B cell (primary cell): Measurements from ENCODE around the gene CIAO2A. TPM values are rescaled to one million over a fixed set of nuclear protein-coding genes. Genes with fewer than 3 reads are reported as not detected.

Experiments
- ATAC-seq: fragments of 200-7000 bp; cut with Tn5 transposase; one replicate; pipeline ENCODE4 v1.10.0; 2021; ENCODE audit warnings: low read depth, mild to moderate bottlenecking, moderate number of reproducible peaks, moderate library complexity
- CTCF ChIA-PET: fragments of 350-600 bp; sonication (Branson Sonifier 250); formaldehyde crosslinking; loops from one replicate; lab custom pipeline; 2021; ENCODE audit warnings: antibody characterized with exemption, inconsistent platforms; lab: Charles Lee
- POLR2A ChIA-PET: fragments of 350-600 bp; sonication (Branson Sonifier 250); formaldehyde crosslinking; loops from one replicate; lab custom pipeline; 2021; ENCODE audit warnings: antibody characterized with exemption; lab: Charles Lee
- DNase-seq: peaks from one replicate; pipeline ENCODE4 v3.0.0; 2013
- H2AFZ ChIP-seq: 2 replicates; pipeline ENCODE4 v1.6.1; 2012; ENCODE audit warnings: mild to moderate bottlenecking, low read depth, low read length; ENCODE audit not compliant: insufficient read depth, poor library complexity, severe bottlenecking
- H3K27ac ChIP-seq, 2 donors: 1 replicate in 1 of 2; 2 replicates in 1 of 2; pipeline ENCODE4 v1.5.1; 2012 to 2013; ENCODE audit warnings: low read length in 2 of 2, mild to moderate bottlenecking in 2 of 2, moderate library complexity in 1 of 2
- H3K27me3 ChIP-seq, 4 experiments: fragments of 200-600 bp in 1 of 4; sonication (generic) in 1 of 4; replicated peaks in 1 of 4; 1 replicate in 2 of 4; 2 replicates in 2 of 4; pipeline versions ENCODE4 v1.6.1 to v1.7.0; 2013 to 2016; ENCODE audit warnings: low read length in 3 of 4, mild to moderate bottlenecking in 2 of 4, mixed read lengths in 1 of 4, moderate library complexity in 1 of 4; ENCODE audit not compliant: insufficient read depth in 4 of 4, control insufficient read depth in 3 of 4; ENCODE audit errors: control extremely low read depth in 1 of 4
- H3K36me3 ChIP-seq, 2 experiments: replicated peaks in 1 of 2; 1 replicate in 1 of 2; 2 replicates in 1 of 2; pipeline versions ENCODE4 v1.6.1 to v1.7.1; 2013; ENCODE audit warnings: low read length in 1 of 2; ENCODE audit not compliant: insufficient read depth in 2 of 2, control insufficient read depth in 1 of 2; ENCODE audit errors: control extremely low read depth in 1 of 2, extremely low read depth in 1 of 2
- H3K4me1 ChIP-seq, 2 donors: fragments of 200-600 bp in 1 of 2; sonication (generic) in 1 of 2; 1 replicate in 1 of 2; 2 replicates in 1 of 2; pipeline versions ENCODE4 v1.5.1 to v1.6.1; 2013 to 2017; ENCODE audit warnings: low read length in 2 of 2; ENCODE audit not compliant: control insufficient read depth in 2 of 2, insufficient read depth in 2 of 2
- H3K4me2 ChIP-seq: replicated peaks from 2 replicates; pipeline ENCODE3; 2012; ENCODE audit warnings: mild to moderate bottlenecking, low read depth, low read length; ENCODE audit not compliant: poor library complexity, severe bottlenecking
- H3K4me3 ChIP-seq, 5 experiments: fragments of 200-600 bp in 1 of 5; sonication (generic) in 1 of 5; 1 replicate in 3 of 5; 2 replicates in 2 of 5; pipeline versions ENCODE4 v1.5.1 to v1.7.0; 2011 to 2016; ENCODE audit warnings: low read length in 4 of 5, mild to moderate bottlenecking in 4 of 5, low read depth in 2 of 5, control low read depth in 1 of 5, moderate library complexity in 1 of 5; ENCODE audit not compliant: insufficient read depth in 1 of 5; ENCODE audit errors: control extremely low read depth in 1 of 5, extremely low read depth in 1 of 5
- H3K79me2 ChIP-seq: fragments of 200-600 bp; sonication (generic); one replicate; pipeline ENCODE4 v1.6.0; 2016; ENCODE audit warnings: low read length; ENCODE audit not compliant: control insufficient read depth, insufficient read depth
- H3K9ac ChIP-seq: fragments of 200-600 bp; sonication (generic); 2 replicates; pipeline ENCODE4 v1.6.1; 2017; ENCODE audit warnings: mild to moderate bottlenecking, low read length, moderate library complexity
- H3K9me3 ChIP-seq, 3 donors: one replicate each; pipeline versions ENCODE4 v1.6.1 to v1.7.1; 2013; ENCODE audit warnings: low read length in 2 of 3; ENCODE audit not compliant: control insufficient read depth in 2 of 3, insufficient read depth in 1 of 3; ENCODE audit errors: control extremely low read depth in 1 of 3
- H4K20me1 ChIP-seq: 2 replicates; pipeline ENCODE4 v1.6.0; 2012; ENCODE audit warnings: mild to moderate bottlenecking, low read length; ENCODE audit not compliant: insufficient read depth, control insufficient read depth, poor library complexity, severe bottlenecking
- H3K27ac Mint-ChIP-seq: one replicate; pipeline ENCODE4 v1.8.0; 2021; ENCODE audit warnings: mixed read lengths
- H3K27me3 Mint-ChIP-seq: one replicate; pipeline ENCODE4 v1.8.0; 2021; ENCODE audit warnings: mixed read lengths
- H3K4me1 Mint-ChIP-seq: one replicate; pipeline ENCODE4 v1.8.0; 2021; ENCODE audit warnings: mixed read lengths
- H3K4me3 Mint-ChIP-seq: one replicate; pipeline ENCODE4 v1.8.0; 2021; ENCODE audit warnings: mixed read lengths
- H3K9me3 Mint-ChIP-seq: one replicate; pipeline ENCODE4 v1.8.0; 2022; ENCODE audit warnings: mixed read lengths; ENCODE audit not compliant: insufficient read depth
- CTCF ChIP-seq: fragments of 200-600 bp; IDR thresholded peaks from one replicate; pipeline ENCODE4 v1.8.0; 2022; ENCODE audit warnings: antibody characterized with exemption, mild to moderate bottlenecking
- EZH2 ChIP-seq: IDR thresholded peaks from 2 replicates; pipeline ENCODE4 v1.6.1; 2012; ENCODE audit warnings: borderline replicate concordance, low read depth, mild to moderate bottlenecking, moderate library complexity, low read length; ENCODE audit not compliant: insufficient read depth, poor library complexity, severe bottlenecking
- WGBS: methylation state at CpG from one replicate; pipeline ENCODE4 v1.1.5; 2013; ENCODE audit warnings: missing lambda C conversion rate; ENCODE audit not compliant: insufficient coverage; 5-methylcytosine and 5-hydroxymethylcytosine counted together
- intact Hi-C: fragments of 100-400 bp; cut with micrococcal nuclease; formaldehyde crosslinking; loops from one replicate; pipeline ENCODE4 v1.10.0; 2022
- polyA plus RNA-seq: library from polyadenylated mRNA; depleted of rRNA; stranded (reverse); fragments of >200 nt; gene quantifications from 2 replicates; pipeline ENCODE4 v1.2.3, GENCODE V29; 2012
- total RNA-seq, 2 donors: library from RNA; stranded (reverse); fragments of 120-200 nt in 1 of 2; gene quantifications; 1 replicate in 1 of 2; 2 replicates in 1 of 2; pipeline versions ENCODE4 v1.2.3 to v1.2.4, GENCODE V29; 2013 to 2022

Gene CIAO2A
- total and polyA plus RNA-seq, 2 donors (not counting 1 experiment from before 2014, with no cell fraction given): 68.2 to 71.5 TPM

DNA sequence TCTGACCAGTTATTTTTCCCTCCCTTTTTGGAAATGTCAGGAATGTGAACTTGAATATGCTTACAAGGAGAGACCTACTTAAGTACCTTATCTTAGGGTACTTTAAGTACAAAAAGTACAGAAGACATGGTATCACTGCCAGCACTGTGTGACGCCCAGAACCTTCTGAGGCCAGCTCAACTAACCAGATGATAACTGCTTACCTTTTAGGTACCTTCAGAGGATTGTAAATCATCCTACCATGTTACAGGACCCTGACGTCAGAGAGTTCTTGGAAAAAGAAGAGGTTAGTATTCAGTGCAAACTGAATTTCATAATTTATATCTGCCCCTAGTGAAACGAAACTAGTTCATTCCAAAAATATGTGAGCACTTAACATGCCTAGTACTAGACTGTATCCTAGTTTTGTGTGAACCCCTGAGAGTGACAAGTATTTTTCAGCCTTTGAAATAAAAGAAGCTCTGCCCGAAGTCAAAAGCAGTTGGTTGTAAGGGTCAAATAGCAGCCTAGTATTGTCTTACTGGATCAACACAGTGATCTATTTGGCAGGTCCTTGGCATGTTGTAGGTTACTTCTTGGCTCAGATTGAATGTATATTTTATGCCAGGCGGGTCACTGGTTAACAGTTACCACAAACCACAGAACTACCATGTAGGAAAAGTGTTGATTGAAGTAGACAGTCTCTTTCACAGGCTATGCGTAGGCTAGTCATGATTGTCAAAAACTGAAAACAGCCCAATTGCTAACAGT is 34.1 kb upstream of the CIAO2A start:
- 96% methylated on average over 2 of the region's 6 CpGs for WGBS
- ChIA-PET CTCF (interaction anchor here (2.9 kb wide), 1 partner anchor 26 kb away, joined by 8 read pairs; no protein-coding TSS in a partner anchor), POLR2A (no interaction called here)
- no peak overlapping the region for H3K4me3 ChIP-seq
- H3K79me2 ChIP-seq: peaks cover 29% of the 10 kb centered on the region
- no peaks in the 10 kb centered on the region for H3K27me3 ChIP-seq
- ATAC-seq: no peak
- no peak for DNase-seq
- no peak overlapping the region for H2AFZ ChIP-seq
- no peaks in the 10 kb centered on the region for H3K4me1 ChIP-seq
- no peak overlapping the region for H3K4me2 ChIP-seq
- H3K36me3 ChIP-seq: peaks cover 24 to 89% of the 10 kb centered on the region in 2 experiments
- Mint-ChIP-seq H3K27me3 (no peaks in the 10 kb centered on the region), H3K4me3 (no peak overlapping the region), H3K4me1 (no peaks in the 10 kb centered on the region), H3K27ac (no peak overlapping the region), H3K9me3 (no peaks in the 10 kb centered on the region)
- no peak overlapping the region for H3K9ac ChIP-seq
- TF ChIP-seq CTCF (no peak), EZH2 (no peak)
- H3K27ac ChIP-seq: no peak overlapping the region
- H4K20me1 ChIP-seq: peaks cover 21% of the 10 kb centered on the region
- intact Hi-C loops: no loop called here
- H3K9me3 ChIP-seq: no peaks in the 10 kb centered on the region

DNA sequence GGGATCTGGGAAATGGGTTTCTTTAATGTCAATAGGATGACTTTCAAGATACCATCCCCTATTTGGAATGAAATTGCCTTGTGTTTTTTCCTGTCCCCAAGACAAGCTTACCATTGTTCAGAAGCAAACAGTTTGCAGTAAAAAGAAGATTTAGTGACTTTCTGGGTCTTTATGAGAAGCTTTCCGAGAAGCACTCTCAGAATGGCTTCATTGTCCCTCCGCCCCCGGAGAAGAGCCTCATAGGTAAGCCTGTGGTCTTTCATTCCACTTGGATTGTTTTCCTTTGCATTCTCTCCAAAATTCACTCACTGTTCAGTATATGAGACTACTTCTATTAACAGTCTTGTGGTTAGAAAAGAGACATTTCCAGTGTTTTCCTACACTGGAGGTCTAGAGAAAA is 32.3 kb upstream of the CIAO2A start:
- intact Hi-C loops: no loop called here
- no peak overlapping the region for H3K4me3 ChIP-seq
- no CpG with 5 or more reads among the region's 3 CpGs for WGBS
- TF ChIP-seq CTCF (no peak), EZH2 (no peak)
- no peak overlapping the region for H3K4me2 ChIP-seq
- no peak overlapping the region for H3K9ac ChIP-seq
- Mint-ChIP-seq H3K4me3 (no peak overlapping the region), H3K9me3 (no peaks in the 10 kb centered on the region), H3K4me1 (no peaks in the 10 kb centered on the region), H3K27ac (no peak overlapping the region), H3K27me3 (no peaks in the 10 kb centered on the region)
- H3K36me3 ChIP-seq: peaks cover 22 to 89% of the 10 kb centered on the region in 2 experiments
- ChIA-PET CTCF (interaction anchor here (1.8 to 2.9 kb wide), 2 partner anchors 12 to 28 kb away, joined by 4 to 8 read pairs; no protein-coding TSS in a partner anchor), POLR2A (interaction anchor here (0.8 kb wide), 1 partner anchor 19 kb away, joined by 6 read pairs; no protein-coding TSS in a partner anchor)
- DNase-seq (no peak), ATAC-seq (no peak)
- H4K20me1 ChIP-seq: peaks cover 12% of the 10 kb centered on the region
- H3K27ac ChIP-seq: no peak overlapping the region
- no peaks in the 10 kb centered on the region for H3K27me3 ChIP-seq
- peaks cover 29% of the 10 kb centered on the region for H3K79me2 ChIP-seq
- no peaks in the 10 kb centered on the region for H3K9me3 ChIP-seq
- H2AFZ ChIP-seq: no peak overlapping the region
- no peaks in the 10 kb centered on the region for H3K4me1 ChIP-seq
